Kidney (tissue), 14 donors: ENCODE data around the gene TACSTD2. TPM values are rescaled to one million over a fixed set of nuclear protein-coding genes. Genes with fewer than 3 reads are reported as not detected.

Experiments used
- DNase-seq, 5 donors: peaks; one replicate each; pipeline ENCODE4 v3.0.0-alpha.2; 2013 to 2020
- FAIRE-seq: peaks from 2 replicates; lab custom pipeline; 2012; peaks lifted over from hg19 to GRCh38; lab: Jason Lieb, UNC
- H3K27ac ChIP-seq, 2 donors: one replicate each; pipeline ENCODE4 v1.7.0; 2013; ENCODE audit warnings: low read depth in 2 of 2, low read length in 2 of 2, inconsistent platforms in 1 of 2
- H3K27me3 ChIP-seq: one replicate; pipeline ENCODE4 v1.7.1; 2013; ENCODE audit warnings: low read length, inconsistent platforms; ENCODE audit not compliant: control insufficient read depth, insufficient read depth
- H3K36me3 ChIP-seq, 3 donors: one replicate each; pipeline versions ENCODE4 v1.7.0 to v1.7.1; 2013; ENCODE audit warnings: low read length in 3 of 3, control low read depth in 1 of 3, inconsistent platforms in 1 of 3; ENCODE audit not compliant: insufficient read depth in 3 of 3, control insufficient read depth in 2 of 3
- H3K4me1 ChIP-seq, 3 donors: one replicate each; pipeline versions ENCODE4 v1.7.0 to v1.7.1; 2013; ENCODE audit warnings: low read length in 3 of 3, inconsistent platforms in 1 of 3, low read depth in 1 of 3; ENCODE audit not compliant: control insufficient read depth in 2 of 3, insufficient read depth in 2 of 3
- H3K4me3 ChIP-seq, 3 donors: one replicate each; pipeline versions ENCODE4 v1.7.0 to v1.8.1; 2013; ENCODE audit warnings: low read length in 3 of 3, control low read depth in 1 of 3, inconsistent platforms in 1 of 3
- H3K9ac ChIP-seq, 3 donors: one replicate each; pipeline versions ENCODE4 v1.7.0 to v1.7.1; 2013; ENCODE audit warnings: low read length in 3 of 3, control low read depth in 1 of 3, inconsistent platforms in 1 of 3
- H3K9me3 ChIP-seq, 3 donors: one replicate each; pipeline versions ENCODE4 v1.7.0 to v1.7.1; 2013; ENCODE audit warnings: low read length in 3 of 3, control low read depth in 1 of 3, inconsistent platforms in 1 of 3; ENCODE audit not compliant: control insufficient read depth in 2 of 3, insufficient read depth in 1 of 3
- CTCF ChIP-seq: IDR thresholded peaks from 3 replicates; pipeline ENCODE4 v1.5.1; 2012; ENCODE audit warnings: mild to moderate bottlenecking, moderate library complexity, borderline replicate concordance; ENCODE audit not compliant: insufficient read depth; ENCODE audit errors: extremely low read depth
- intact Hi-C: fragments of 100-400 bp; cut with DNase I; formaldehyde crosslinking; loops from one replicate; pipeline ENCODE4 v1.11.1; 2022
- polyA plus RNA-seq: library from polyadenylated mRNA; stranded (reverse); fragments of 350-450 nt; fragmentation: Illumina TruSeq; extraction: RNeasy Lipid Tissue Mini Kit (QIAGEN cat#74804); gene quantifications from one replicate; pipeline ENCODE4 v1.2.3, GENCODE V29; 2014; ENCODE audit warnings: low read depth, low replicate concordance; ENCODE audit not compliant: insufficient read depth
- total RNA-seq: library from RNA; stranded (reverse); fragmentation: NEBNext Ultra II Directional; extraction: Animal tissue kit (Norgen Biotek cat#: 25700); gene quantifications from one replicate; pipeline ENCODE4 v1.2.1, GENCODE V29; 2021
- donor health status: control.
- donor health status: control.
- donor health status: control.
- donor health status: control.
- donor health status: control.
- donor health status: DM: yes; HTN: yes; CAD: no.
- donor health status: Normal renal cell carcinoma (clear cell type).

The TACSTD2 gene
- total and polyA plus RNA-seq, 2 donors from 2014 or later, result 127 to 502 TPM

DNA sequence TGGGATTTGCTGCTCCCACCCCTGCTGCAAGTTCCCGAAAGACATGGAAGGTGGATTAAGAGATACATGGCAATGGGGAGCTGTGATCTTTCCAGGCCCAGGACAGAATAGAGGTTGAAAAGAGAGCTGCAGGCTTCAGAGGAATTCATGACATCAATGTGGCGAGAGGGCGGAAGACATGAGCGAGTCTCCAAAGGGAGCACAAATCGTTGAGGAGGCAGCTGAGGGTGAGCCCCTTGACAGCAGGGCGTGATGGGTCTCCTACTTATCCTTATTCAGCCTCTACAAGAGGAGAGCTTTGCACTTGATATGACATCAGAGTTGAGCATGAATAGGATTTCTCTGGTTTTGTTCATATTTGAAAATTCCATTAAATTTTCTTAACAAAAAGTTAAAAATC, 45.5 kb upstream of the TACSTD2 start:
- no peaks in the 10 kb centered on the region for H3K9me3 ChIP-seq
- H3K27ac ChIP-seq, result no peak overlapping the region
- no peak overlapping the region for H3K4me3 ChIP-seq
- intact Hi-C loops, result no loop called here
- no peaks in the 10 kb centered on the region for H3K36me3 ChIP-seq
- DNase-seq (no peak), FAIRE-seq (no peak)
- peaks cover 0 to 10% (median 4%) of the 10 kb centered on the region in 3 donors for H3K4me1 ChIP-seq
- no peaks in the 10 kb centered on the region for H3K27me3 ChIP-seq
- no peak overlapping the region for H3K9ac ChIP-seq
- no peak for TF ChIP-seq CTCF

DNA sequence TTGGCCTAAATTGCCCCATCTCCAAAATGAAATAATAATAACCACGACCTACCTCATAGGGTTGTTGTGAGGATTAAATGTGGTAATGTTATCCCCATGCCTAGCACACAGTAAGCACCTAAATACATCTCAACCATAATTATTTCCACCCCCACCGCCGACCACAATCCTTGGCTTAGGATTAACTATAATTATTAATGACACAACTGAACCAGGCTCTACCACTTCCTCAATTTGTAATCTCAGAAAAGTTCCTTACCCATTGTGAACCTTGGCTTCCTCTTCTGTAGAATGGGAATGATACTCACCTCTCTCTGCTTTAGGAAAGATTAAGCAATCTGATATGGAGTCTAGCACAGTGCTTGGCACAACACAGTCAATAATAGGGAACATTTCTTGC, 44.3 kb upstream of the TACSTD2 start:
- intact Hi-C loops, result no loop called here

DNA sequence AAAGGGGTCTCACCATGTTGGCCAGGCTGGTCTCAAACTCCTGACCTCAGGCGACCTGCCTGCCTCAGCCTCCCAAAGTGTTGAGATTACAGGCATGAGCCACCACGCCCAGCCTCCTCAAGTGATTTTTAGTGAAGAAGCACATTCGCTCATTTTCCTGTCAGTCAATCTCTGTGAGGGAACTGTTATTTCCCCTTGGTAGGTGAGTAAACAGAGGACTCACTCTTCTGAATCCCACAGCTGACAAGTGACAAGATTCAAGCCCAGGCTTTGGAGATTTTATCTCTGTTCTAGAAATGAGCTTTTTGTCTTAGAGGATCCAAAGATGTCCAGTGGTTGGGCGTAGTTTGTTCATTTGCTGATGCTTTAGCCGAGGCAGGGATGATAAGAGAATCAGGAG, 43.9 kb upstream of the TACSTD2 start:
- Histone ChIP-seq H3K27me3 (no peaks in the 10 kb centered on the region), H3K4me3 (no peak overlapping the region), H3K9me3 (no peaks in the 10 kb centered on the region), H3K27ac (no peak overlapping the region), H3K9ac (no peak overlapping the region), H3K36me3 (no peaks in the 10 kb centered on the region), H3K4me1 (peaks cover 0 to 10% (median 4%) of the 10 kb centered on the region in 3 donors)
- DNase-seq, result no peak
- intact Hi-C loops, result no loop called here
- no peak for TF ChIP-seq CTCF
- no peak for FAIRE-seq

More for the DNA sequence above, 44.3 kb upstream of the TACSTD2 start:
- H3K4me3 ChIP-seq, result no peak overlapping the region
- TF ChIP-seq CTCF, result no peak
- FAIRE-seq (no peak), DNase-seq (no peak)
- H3K36me3 ChIP-seq, result no peaks in the 10 kb centered on the region
- no peak overlapping the region for H3K27ac ChIP-seq
- no peak overlapping the region for H3K9ac ChIP-seq
- H3K27me3 ChIP-seq, result no peaks in the 10 kb centered on the region
- H3K9me3 ChIP-seq, result no peaks in the 10 kb centered on the region
- peaks cover 0 to 10% (median 4%) of the 10 kb centered on the region in 3 donors for H3K4me1 ChIP-seq

- FAIRE-seq (no peak), DNase-seq (no peak)
- H3K4me3 ChIP-seq, result no peak overlapping the region
- H3K27me3 ChIP-seq, result no peaks in the 10 kb centered on the region
- H3K9me3 ChIP-seq, result no peaks in the 10 kb centered on the region
- no peak overlapping the region for H3K9ac ChIP-seq
- no peak overlapping the region for H3K27ac ChIP-seq
- no peak for TF ChIP-seq CTCF
- intact Hi-C loops, result no loop called here
- H3K4me1 ChIP-seq, result peaks cover 0 to 10% (median 2%) of the 10 kb centered on the region in 3 donors
- H3K36me3 ChIP-seq, result no peaks in the 10 kb centered on the region
Measured at GRCh38 chr1:58620259-58620658, 43.2 kb upstream of the TACSTD2 start.
